ENCODE measurements around the gene NPIPA3. TPM values are rescaled to one million over a fixed set of nuclear protein-coding genes. Genes with fewer than 3 reads are reported as not detected.

The NPIPA3 gene
- total RNA-seq, 1 experiment from 2014 or later = 3.2 TPM

Other genes with a start within 250 kb of the NPIPA3 start
- gene PARN, start 73.2 kb upstream of the NPIPA3 start, total RNA-seq (2022) = 33.4 and 35.0 TPM in 2 replicates
- 51.4 and 57.0 TPM in 2 replicates for gene BFAR, start 70.5 kb upstream of the NPIPA3 start, total RNA-seq (2022)
- not detected in 2 replicates for gene PLA2G10, start 9.1 kb upstream of the NPIPA3 start, total RNA-seq (2022)
- gene NPIPA2, start 39.1 kb downstream of the NPIPA3 start, total RNA-seq (2022) = 7.3 and 7.6 TPM in 2 replicates
- 121 and 125 TPM in 2 replicates for gene NOMO1, start 130.3 kb downstream of the NPIPA3 start, total RNA-seq (2022)
- gene NPIPA1, start 234.0 kb downstream of the NPIPA3 start, total RNA-seq (2022) = 212 and 215 TPM in 2 replicates